ENCODE results near the gene MTHFSD.

MTHFSD gene, protein sequence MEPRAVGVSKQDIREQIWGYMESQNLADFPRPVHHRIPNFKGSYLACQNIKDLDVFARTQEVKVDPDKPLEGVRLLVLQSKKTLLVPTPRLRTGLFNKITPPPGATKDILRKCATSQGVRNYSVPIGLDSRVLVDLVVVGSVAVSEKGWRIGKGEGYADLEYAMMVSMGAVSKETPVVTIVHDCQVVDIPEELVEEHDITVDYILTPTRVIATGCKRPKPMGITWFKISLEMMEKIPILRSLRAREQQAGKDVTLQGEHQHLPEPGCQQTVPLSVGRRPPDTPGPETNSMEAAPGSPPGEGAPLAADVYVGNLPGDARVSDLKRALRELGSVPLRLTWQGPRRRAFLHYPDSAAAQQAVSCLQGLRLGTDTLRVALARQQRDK

DNA sequence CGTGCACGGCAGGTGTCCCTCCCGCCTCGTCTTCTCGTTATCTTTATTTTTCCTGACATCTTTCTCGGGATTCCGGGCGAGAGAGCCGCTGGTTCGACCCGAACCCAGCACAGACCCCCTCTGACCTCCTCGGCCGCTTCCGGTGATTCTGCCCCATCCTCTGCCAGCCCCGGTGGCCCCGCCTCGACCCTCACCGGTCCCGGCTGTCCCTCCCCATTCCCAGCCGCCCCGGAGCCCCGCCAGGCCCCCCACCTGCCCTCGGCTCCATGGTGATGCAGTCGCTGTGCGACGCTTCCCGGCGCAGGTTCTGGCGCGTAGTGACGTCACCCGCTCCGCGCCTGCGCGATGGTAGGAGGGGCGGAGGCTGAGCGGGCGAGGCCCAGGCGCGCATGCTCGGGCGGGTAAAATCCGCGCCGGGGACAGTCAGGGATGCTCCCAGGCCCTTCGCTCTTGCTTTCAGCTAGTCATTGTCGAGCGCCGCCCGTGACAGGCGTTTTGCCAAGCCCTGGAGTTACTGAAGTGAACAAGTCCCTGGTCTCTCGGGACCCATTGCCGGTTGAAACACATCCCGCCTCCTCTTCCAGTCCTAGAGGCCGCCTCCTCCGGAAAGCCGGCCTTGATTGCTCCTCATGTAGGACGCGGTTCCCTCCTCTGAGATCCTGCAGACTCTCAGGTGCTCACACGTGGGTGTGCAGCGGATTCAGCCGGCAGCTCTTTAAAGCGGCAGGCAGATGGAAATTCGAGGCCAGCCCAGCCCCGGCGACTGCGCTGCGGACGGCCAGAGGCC is at the start of gene MTHFSD:
MTHFSD (minus strand) TSS at position 319 of the 787 bp plus-strand sequence; CDS start at position 268, 51 bp downstream.
- H3K4me2 ChIP-seq (ENCODE audit: insufficient read depth, low read length): peak within 1 kb of the TSS; percentile 84
- peaks cover 29% of the 10 kb centered on the region for H3K4me1 ChIP-seq (ENCODE audit: insufficient read depth, low read length)
- H3K4me3 ChIP-seq (ENCODE audit: low read depth in 1 of 2, low read length in 2 of 2): peak within 1 kb of the TSS; percentile 48 to 84
- ATAC-seq (ENCODE audit: insufficient read depth, low read depth) (peak; percentile 94), DNase-seq (peak; percentile 94)
- no peak for TF ChIP-seq EZH2 (IDR thresholded peaks at IDR 0.05; ENCODE audit: borderline replicate concordance, low read depth, low read length, severe bottlenecking)
- TF ChIP-seq, protein P1, sequence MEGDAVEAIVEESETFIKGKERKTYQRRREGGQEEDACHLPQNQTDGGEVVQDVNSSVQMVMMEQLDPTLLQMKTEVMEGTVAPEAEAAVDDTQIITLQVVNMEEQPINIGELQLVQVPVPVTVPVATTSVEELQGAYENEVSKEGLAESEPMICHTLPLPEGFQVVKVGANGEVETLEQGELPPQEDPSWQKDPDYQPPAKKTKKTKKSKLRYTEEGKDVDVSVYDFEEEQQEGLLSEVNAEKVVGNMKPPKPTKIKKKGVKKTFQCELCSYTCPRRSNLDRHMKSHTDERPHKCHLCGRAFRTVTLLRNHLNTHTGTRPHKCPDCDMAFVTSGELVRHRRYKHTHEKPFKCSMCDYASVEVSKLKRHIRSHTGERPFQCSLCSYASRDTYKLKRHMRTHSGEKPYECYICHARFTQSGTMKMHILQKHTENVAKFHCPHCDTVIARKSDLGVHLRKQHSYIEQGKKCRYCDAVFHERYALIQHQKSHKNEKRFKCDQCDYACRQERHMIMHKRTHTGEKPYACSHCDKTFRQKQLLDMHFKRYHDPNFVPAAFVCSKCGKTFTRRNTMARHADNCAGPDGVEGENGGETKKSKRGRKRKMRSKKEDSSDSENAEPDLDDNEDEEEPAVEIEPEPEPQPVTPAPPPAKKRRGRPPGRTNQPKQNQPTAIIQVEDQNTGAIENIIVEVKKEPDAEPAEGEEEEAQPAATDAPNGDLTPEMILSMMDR (IDR thresholded peaks at IDR 0.05; ENCODE audit: borderline replicate concordance, extremely low read depth, low read length, poor library complexity, severe bottlenecking): no peak
- H3K36me3 ChIP-seq (ENCODE audit: insufficient read depth, low read length): peaks cover 16% of the 10 kb centered on the region
- no peaks in the 10 kb centered on the region for H3K27me3 ChIP-seq (ENCODE audit: insufficient read depth, low read length, poor library complexity)
- H3K79me2 ChIP-seq (ENCODE audit: insufficient read depth, low read length): peaks cover 11% of the 10 kb centered on the region
- no peaks in the 10 kb centered on the region for H3K9me3 ChIP-seq (ENCODE audit: insufficient read depth, low read length, severe bottlenecking)
- H4K20me1 ChIP-seq (ENCODE audit: insufficient read depth, low read length): no peaks in the 10 kb centered on the region
- H3K9ac ChIP-seq (ENCODE audit: low read depth, low read length): peak within 1 kb of the TSS; percentile 82
- peak within 1 kb of the TSS; percentile 83 for H3K27ac ChIP-seq (ENCODE audit: low read length)
- H2AFZ ChIP-seq (ENCODE audit: low read depth, low read length): peak within 1 kb of the TSS; percentile 89

DNA sequence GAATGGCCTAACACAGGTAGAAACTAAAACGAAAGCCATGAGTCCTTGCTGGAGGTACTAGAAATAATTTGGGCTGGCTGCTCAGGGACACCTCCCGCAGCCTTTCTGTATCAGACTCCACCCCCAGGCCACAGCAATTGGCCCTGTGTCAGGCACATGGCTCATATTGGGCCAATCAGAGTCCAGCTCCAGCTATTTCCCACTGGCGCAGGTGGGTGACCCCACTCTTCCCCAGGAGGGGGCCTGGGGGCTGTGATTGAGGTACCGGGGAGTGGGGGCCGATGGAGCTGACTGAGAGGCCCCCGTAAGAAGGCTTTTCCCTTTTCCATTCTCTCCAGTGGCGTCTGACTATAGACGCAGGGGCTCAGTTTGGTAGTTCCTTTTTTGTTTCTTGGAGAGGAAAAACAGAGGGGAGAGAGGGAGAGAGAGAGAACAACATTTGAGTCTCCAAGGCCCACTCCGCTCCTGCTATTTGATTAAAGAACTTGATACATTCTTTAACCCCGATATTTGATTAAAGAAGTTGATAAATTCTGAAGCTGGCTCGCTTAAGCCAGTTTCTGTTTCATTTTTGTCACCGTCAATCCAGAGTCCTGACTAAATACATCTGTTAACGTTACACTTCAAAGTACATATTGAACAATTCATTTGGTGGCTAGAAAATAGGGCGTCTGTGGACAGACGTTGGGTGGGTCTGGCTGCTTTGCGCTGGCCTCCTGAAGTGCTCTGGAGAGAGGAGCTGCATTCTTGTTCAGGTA is 49.6 kb upstream of the MTHFSD start:
- no peaks in the 10 kb centered on the region for H3K36me3 ChIP-seq (ENCODE audit: insufficient read depth, low read length)
- H3K79me2 ChIP-seq (ENCODE audit: insufficient read depth, low read length): no peaks in the 10 kb centered on the region
- H3K9ac ChIP-seq (ENCODE audit: low read depth, low read length): no peak overlapping the region
- no peaks in the 10 kb centered on the region for H3K9me3 ChIP-seq (ENCODE audit: insufficient read depth, low read length, severe bottlenecking)
- no peaks in the 10 kb centered on the region for H4K20me1 ChIP-seq (ENCODE audit: insufficient read depth, low read length)
- TF ChIP-seq EZH2 (IDR thresholded peaks at IDR 0.05; ENCODE audit: borderline replicate concordance, low read depth, low read length, severe bottlenecking): no peak
- TF ChIP-seq, protein P1 (IDR thresholded peaks at IDR 0.05; ENCODE audit: borderline replicate concordance, extremely low read depth, low read length, poor library complexity, severe bottlenecking): no peak
- H3K27me3 ChIP-seq (ENCODE audit: insufficient read depth, low read length, poor library complexity): peaks cover 19% of the 10 kb centered on the region
- no peak overlapping the region for H3K4me2 ChIP-seq (ENCODE audit: insufficient read depth, low read length)
- H3K4me3 ChIP-seq (ENCODE audit: low read depth in 1 of 2, low read length in 2 of 2): no peak overlapping the region
- H2AFZ ChIP-seq (ENCODE audit: low read depth, low read length): no peak overlapping the region
- no peak for DNase-seq
- no peaks in the 10 kb centered on the region for H3K4me1 ChIP-seq (ENCODE audit: insufficient read depth, low read length)
- no peak for ATAC-seq (ENCODE audit: insufficient read depth, low read depth)
- no peak overlapping the region for H3K27ac ChIP-seq (ENCODE audit: low read length)

DNA sequence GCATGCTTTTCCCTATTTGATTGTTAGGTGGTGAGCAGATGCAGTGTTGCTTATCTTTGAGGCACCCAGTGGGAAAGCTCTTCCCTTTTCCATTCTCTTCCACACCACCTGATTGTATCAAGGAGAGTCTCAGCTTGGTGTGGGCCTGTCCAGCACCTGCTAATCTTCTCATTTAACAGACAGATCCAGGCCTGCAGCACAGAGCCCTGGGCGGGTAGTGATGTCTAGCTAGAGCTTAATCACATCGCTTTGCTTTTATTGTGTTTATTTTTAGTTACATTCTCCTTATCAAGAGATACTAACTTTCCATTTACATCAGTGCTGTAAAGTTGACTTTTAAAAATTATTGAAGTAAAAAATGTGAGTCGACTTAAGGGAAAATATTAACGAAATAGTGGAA is 47.5 kb upstream of the MTHFSD start:
- no peak for DNase-seq
- no peaks in the 10 kb centered on the region for H4K20me1 ChIP-seq (ENCODE audit: insufficient read depth, low read length)
- H3K36me3 ChIP-seq (ENCODE audit: insufficient read depth, low read length): no peaks in the 10 kb centered on the region
- no peaks in the 10 kb centered on the region for H3K4me1 ChIP-seq (ENCODE audit: insufficient read depth, low read length)
- H2AFZ ChIP-seq (ENCODE audit: low read depth, low read length): no peak overlapping the region
- ATAC-seq (ENCODE audit: insufficient read depth, low read depth): no peak
- H3K4me2 ChIP-seq (ENCODE audit: insufficient read depth, low read length): no peak overlapping the region
- H3K4me3 ChIP-seq (ENCODE audit: low read depth in 1 of 2, low read length in 2 of 2): no peak overlapping the region
- peaks cover 26% of the 10 kb centered on the region for H3K27me3 ChIP-seq (ENCODE audit: insufficient read depth, low read length, poor library complexity)
- H3K9ac ChIP-seq (ENCODE audit: low read depth, low read length): no peak overlapping the region
- H3K79me2 ChIP-seq (ENCODE audit: insufficient read depth, low read length): no peaks in the 10 kb centered on the region
- no peaks in the 10 kb centered on the region for H3K9me3 ChIP-seq (ENCODE audit: insufficient read depth, low read length, severe bottlenecking)
- H3K27ac ChIP-seq (ENCODE audit: low read length): no peak overlapping the region
- TF ChIP-seq, protein P1 (IDR thresholded peaks at IDR 0.05; ENCODE audit: borderline replicate concordance, extremely low read depth, low read length, poor library complexity, severe bottlenecking): no peak
- TF ChIP-seq EZH2 (IDR thresholded peaks at IDR 0.05; ENCODE audit: borderline replicate concordance, low read depth, low read length, severe bottlenecking): no peak

Measured in DND-41 (cell line).